ENCODE results near the gene CDC40.

- TF ChIP-seq POLR2A (IDR thresholded peaks at IDR 0.05) (no peak), CTCF (IDR thresholded peaks at IDR 0.05) (no peak), POLR2AphosphoS5 (IDR thresholded peaks at IDR 0.05) (no peak)
Measured at GRCh38 chr6:110191477-110191876, 11.2 kb downstream of the CDC40 start.
